ENCODE measurements around the gene ZSWIM7. TPM values are rescaled to one million over a fixed set of nuclear protein-coding genes. Genes with fewer than 3 reads are reported as not detected.

Gene ZSWIM7
- total and polyA plus RNA-seq, 2 experiments from 2014 or later, result 16.3 to 50.4 TPM

DNA sequence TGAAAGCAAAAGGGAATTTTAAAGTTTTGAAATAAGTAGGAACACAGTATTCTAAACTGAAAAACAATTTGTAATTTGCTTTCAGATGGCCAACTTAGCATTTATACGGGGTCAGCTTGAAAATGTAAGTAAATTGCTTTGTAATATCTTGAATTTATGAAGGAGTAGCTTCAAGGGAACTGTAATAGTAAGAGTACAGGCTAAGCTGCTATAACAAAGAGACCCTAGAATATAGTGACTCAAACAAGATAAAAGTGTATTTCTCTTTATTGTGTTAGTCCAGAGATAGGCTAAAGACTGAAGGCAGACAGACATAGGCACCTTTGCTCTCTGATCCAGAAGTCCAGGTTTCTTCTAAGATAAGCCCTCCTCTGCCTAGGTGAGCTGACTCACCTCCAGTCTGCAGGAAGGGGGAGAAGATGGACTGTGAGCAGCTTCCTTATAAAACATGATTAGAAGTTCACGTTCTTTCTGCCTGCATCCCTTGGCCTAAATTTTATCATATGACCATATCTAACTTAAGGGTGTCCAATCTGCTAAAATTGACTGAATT, 3.3 kb upstream of the ZSWIM7 start:
- peaks cover 61% of the 10 kb centered on the region for H3K36me3 ChIP-seq (ENCODE audit: insufficient read depth)
- no peak overlapping the region for H3K4me3 ChIP-seq
- peaks cover 35% of the 10 kb centered on the region for H3K79me2 ChIP-seq (replicated peaks; ENCODE audit: insufficient read depth)

More for the DNA sequence above, 3.3 kb upstream of the ZSWIM7 start:
- H3K27me3 ChIP-seq (ENCODE audit: insufficient read depth), result no peaks in the 10 kb centered on the region
- peaks cover 73% of the 10 kb centered on the region for H3K36me3 Mint-ChIP-seq (ENCODE audit: low read depth)
- H3K27me3 Mint-ChIP-seq (ENCODE audit: insufficient read depth, low read depth, poor library complexity), result peaks cover 4% of the 10 kb centered on the region
- H3K4me2 ChIP-seq, result no peak overlapping the region
- H3F3A ChIP-seq (replicated peaks; ENCODE audit: low read depth), result no peaks in the 10 kb centered on the region; the same call in 1 of the 2 replicates
- H3K27ac ChIP-seq (ENCODE audit: low read depth), result no peak overlapping the region
- TF ChIP-seq, protein P1, sequence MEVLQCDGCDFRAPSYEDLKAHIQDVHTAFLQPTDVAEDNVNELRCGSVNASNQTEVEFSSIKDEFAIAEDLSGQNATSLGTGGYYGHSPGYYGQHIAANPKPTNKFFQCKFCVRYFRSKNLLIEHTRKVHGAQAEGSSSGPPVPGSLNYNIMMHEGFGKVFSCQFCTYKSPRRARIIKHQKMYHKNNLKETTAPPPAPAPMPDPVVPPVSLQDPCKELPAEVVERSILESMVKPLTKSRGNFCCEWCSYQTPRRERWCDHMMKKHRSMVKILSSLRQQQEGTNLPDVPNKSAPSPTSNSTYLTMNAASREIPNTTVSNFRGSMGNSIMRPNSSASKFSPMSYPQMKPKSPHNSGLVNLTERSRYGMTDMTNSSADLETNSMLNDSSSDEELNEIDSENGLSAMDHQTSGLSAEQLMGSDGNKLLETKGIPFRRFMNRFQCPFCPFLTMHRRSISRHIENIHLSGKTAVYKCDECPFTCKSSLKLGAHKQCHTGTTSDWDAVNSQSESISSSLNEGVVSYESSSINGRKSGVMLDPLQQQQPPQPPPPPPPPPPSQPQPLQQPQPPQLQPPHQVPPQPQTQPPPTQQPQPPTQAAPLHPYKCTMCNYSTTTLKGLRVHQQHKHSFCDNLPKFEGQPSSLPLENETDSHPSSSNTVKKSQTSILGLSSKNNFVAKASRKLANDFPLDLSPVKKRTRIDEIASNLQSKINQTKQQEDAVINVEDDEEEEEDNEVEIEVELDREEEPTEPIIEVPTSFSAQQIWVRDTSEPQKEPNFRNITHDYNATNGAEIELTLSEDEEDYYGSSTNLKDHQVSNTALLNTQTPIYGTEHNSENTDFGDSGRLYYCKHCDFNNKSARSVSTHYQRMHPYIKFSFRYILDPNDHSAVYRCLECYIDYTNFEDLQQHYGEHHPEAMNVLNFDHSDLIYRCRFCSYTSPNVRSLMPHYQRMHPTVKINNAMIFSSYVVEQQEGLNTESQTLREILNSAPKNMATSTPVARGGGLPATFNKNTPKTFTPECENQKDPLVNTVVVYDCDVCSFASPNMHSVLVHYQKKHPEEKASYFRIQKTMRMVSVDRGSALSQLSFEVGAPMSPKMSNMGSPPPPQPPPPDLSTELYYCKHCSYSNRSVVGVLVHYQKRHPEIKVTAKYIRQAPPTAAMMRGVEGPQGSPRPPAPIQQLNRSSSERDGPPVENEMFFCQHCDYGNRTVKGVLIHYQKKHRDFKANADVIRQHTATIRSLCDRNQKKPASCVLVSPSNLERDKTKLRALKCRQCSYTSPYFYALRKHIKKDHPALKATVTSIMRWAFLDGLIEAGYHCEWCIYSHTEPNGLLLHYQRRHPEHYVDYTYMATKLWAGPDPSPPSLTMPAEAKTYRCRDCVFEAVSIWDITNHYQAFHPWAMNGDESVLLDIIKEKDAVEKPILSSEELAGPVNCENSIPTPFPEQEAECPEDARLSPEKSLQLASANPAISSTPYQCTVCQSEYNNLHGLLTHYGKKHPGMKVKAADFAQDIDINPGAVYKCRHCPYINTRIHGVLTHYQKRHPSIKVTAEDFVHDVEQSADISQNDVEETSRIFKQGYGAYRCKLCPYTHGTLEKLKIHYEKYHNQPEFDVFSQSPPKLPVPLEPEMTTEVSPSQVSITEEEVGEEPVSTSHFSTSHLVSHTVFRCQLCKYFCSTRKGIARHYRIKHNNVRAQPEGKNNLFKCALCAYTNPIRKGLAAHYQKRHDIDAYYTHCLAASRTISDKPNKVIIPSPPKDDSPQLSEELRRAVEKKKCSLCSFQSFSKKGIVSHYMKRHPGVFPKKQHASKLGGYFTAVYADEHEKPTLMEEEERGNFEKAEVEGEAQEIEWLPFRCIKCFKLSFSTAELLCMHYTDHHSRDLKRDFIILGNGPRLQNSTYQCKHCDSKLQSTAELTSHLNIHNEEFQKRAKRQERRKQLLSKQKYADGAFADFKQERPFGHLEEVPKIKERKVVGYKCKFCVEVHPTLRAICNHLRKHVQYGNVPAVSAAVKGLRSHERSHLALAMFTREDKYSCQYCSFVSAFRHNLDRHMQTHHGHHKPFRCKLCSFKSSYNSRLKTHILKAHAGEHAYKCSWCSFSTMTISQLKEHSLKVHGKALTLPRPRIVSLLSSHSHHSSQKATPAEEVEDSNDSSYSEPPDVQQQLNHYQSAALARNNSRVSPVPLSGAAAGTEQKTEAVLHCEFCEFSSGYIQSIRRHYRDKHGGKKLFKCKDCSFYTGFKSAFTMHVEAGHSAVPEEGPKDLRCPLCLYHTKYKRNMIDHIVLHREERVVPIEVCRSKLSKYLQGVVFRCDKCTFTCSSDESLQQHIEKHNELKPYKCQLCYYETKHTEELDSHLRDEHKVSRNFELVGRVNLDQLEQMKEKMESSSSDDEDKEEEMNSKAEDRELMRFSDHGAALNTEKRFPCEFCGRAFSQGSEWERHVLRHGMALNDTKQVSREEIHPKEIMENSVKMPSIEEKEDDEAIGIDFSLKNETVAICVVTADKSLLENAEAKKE (CRISPR knock-in tag; IDR thresholded peaks at IDR 0.05), result no peak
- no peak for TF ChIP-seq STAT1 (IDR thresholded peaks at IDR 0.05; ENCODE audit: unreplicated experiment)
- no peak for TF ChIP-seq POLR2AphosphoS5 (IDR thresholded peaks at IDR 0.05; ENCODE audit: low read depth)
- TF ChIP-seq, protein P2, sequence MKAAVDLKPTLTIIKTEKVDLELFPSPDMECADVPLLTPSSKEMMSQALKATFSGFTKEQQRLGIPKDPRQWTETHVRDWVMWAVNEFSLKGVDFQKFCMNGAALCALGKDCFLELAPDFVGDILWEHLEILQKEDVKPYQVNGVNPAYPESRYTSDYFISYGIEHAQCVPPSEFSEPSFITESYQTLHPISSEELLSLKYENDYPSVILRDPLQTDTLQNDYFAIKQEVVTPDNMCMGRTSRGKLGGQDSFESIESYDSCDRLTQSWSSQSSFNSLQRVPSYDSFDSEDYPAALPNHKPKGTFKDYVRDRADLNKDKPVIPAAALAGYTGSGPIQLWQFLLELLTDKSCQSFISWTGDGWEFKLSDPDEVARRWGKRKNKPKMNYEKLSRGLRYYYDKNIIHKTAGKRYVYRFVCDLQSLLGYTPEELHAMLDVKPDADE (IDR thresholded peaks at IDR 0.05), result no peak
- no peak for TF ChIP-seq CREB1 (CRISPR knock-in tag; IDR thresholded peaks at IDR 0.05; ENCODE audit: low read depth)
- TF ChIP-seq EZH2phosphoT487 (IDR thresholded peaks at IDR 0.05; ENCODE audit: unreplicated experiment), result no peak
- TF ChIP-seq, protein P3, sequence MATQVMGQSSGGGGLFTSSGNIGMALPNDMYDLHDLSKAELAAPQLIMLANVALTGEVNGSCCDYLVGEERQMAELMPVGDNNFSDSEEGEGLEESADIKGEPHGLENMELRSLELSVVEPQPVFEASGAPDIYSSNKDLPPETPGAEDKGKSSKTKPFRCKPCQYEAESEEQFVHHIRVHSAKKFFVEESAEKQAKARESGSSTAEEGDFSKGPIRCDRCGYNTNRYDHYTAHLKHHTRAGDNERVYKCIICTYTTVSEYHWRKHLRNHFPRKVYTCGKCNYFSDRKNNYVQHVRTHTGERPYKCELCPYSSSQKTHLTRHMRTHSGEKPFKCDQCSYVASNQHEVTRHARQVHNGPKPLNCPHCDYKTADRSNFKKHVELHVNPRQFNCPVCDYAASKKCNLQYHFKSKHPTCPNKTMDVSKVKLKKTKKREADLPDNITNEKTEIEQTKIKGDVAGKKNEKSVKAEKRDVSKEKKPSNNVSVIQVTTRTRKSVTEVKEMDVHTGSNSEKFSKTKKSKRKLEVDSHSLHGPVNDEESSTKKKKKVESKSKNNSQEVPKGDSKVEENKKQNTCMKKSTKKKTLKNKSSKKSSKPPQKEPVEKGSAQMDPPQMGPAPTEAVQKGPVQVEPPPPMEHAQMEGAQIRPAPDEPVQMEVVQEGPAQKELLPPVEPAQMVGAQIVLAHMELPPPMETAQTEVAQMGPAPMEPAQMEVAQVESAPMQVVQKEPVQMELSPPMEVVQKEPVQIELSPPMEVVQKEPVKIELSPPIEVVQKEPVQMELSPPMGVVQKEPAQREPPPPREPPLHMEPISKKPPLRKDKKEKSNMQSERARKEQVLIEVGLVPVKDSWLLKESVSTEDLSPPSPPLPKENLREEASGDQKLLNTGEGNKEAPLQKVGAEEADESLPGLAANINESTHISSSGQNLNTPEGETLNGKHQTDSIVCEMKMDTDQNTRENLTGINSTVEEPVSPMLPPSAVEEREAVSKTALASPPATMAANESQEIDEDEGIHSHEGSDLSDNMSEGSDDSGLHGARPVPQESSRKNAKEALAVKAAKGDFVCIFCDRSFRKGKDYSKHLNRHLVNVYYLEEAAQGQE (IDR thresholded peaks at IDR 0.05; ENCODE audit: unreplicated experiment), result no peak
- no peak for TF ChIP-seq EZH2 (IDR thresholded peaks at IDR 0.05; ENCODE audit: low read depth, unreplicated experiment)
- TF ChIP-seq ZNF331 (CRISPR knock-in tag; IDR thresholded peaks at IDR 0.05; ENCODE audit: low read depth), result no peak
- TF ChIP-seq JUNB (IDR thresholded peaks at IDR 0.05; ENCODE audit: unreplicated experiment), result no peak
- no peak for TF ChIP-seq ZNF114 (CRISPR knock-in tag; IDR thresholded peaks at IDR 0.05)
- TF ChIP-seq, protein P4, sequence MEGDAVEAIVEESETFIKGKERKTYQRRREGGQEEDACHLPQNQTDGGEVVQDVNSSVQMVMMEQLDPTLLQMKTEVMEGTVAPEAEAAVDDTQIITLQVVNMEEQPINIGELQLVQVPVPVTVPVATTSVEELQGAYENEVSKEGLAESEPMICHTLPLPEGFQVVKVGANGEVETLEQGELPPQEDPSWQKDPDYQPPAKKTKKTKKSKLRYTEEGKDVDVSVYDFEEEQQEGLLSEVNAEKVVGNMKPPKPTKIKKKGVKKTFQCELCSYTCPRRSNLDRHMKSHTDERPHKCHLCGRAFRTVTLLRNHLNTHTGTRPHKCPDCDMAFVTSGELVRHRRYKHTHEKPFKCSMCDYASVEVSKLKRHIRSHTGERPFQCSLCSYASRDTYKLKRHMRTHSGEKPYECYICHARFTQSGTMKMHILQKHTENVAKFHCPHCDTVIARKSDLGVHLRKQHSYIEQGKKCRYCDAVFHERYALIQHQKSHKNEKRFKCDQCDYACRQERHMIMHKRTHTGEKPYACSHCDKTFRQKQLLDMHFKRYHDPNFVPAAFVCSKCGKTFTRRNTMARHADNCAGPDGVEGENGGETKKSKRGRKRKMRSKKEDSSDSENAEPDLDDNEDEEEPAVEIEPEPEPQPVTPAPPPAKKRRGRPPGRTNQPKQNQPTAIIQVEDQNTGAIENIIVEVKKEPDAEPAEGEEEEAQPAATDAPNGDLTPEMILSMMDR (conservative IDR thresholded peaks at IDR 0.05; ENCODE audit: low read depth in 2 of 2), result no peak
- TF ChIP-seq NANOG (IDR thresholded peaks at IDR 0.05; ENCODE audit: borderline replicate concordance), result no peak
- H3K9me2 ChIP-seq (ENCODE audit: insufficient read depth), result no peaks in the 10 kb centered on the region
- H3K27ac Mint-ChIP-seq, result no peak overlapping the region
- DNase-seq (ENCODE audit: low spot score) (no peak), ATAC-seq (no peak)
- H4K20me1 ChIP-seq (replicated peaks; ENCODE audit: insufficient read depth), result peaks cover 22% of the 10 kb centered on the region
- H3K4me1 Mint-ChIP-seq, result peaks cover 12% of the 10 kb centered on the region
- H2AFZ ChIP-seq, result no peak overlapping the region
- H3K9me3 Mint-ChIP-seq, result peaks cover 6% of the 10 kb centered on the region
- H3K4me3 Mint-ChIP-seq, result no peak overlapping the region
- H3K4me1 ChIP-seq (ENCODE audit: insufficient read depth), result peaks cover 12% of the 10 kb centered on the region
